Mucosa of rectum (tissue), 2 donors: Measurements from ENCODE around the gene DNM3.
"Not testable (repeated sequence)": the region's sequence is repeated elsewhere in the genome, so short reads cannot be mapped to it uniquely, and the experiment has no call there.

ENCODE experiments used
- H3K27ac ChIP-seq, 2 donors: one replicate each; pipeline ENCODE4 v1.7.0; 2013; ENCODE audit warnings: inconsistent platforms in 2 of 2, low read depth in 2 of 2, low read length in 2 of 2
- H3K27me3 ChIP-seq, 2 donors: one replicate each; pipeline ENCODE4 v1.7.0; 2013; ENCODE audit warnings: low read length in 2 of 2; ENCODE audit not compliant: control insufficient read depth in 2 of 2, insufficient read depth in 2 of 2
- H3K36me3 ChIP-seq, 2 donors: one replicate each; pipeline ENCODE4 v1.7.0; 2013; ENCODE audit warnings: low read length in 2 of 2; ENCODE audit not compliant: control insufficient read depth in 2 of 2, insufficient read depth in 2 of 2
- H3K4me1 ChIP-seq, 2 donors: one replicate each; pipeline ENCODE4 v1.7.0; 2013; ENCODE audit warnings: low read length in 2 of 2, mild to moderate bottlenecking in 1 of 2; ENCODE audit not compliant: control insufficient read depth in 2 of 2, insufficient read depth in 2 of 2
- H3K4me3 ChIP-seq, 2 donors: one replicate each; pipeline ENCODE4 v1.7.0; 2013; ENCODE audit warnings: low read length in 2 of 2
- H3K9ac ChIP-seq, 2 donors: one replicate each; pipeline ENCODE4 v1.7.0; 2013; ENCODE audit warnings: low read length in 2 of 2, low read depth in 1 of 2, mild to moderate bottlenecking in 1 of 2
- H3K9me3 ChIP-seq, 2 donors: one replicate each; pipeline ENCODE4 v1.7.0; 2013; ENCODE audit warnings: low read length in 2 of 2; ENCODE audit not compliant: control insufficient read depth in 2 of 2
- donor health status: healthy.
- donor health status: Normal muscosa, but diverticular disease.

DNM3 gene

GRCh38 chr1:172283766-172284165, 442.5 kb downstream of the DNM3 start:
- no peak overlapping the region for H3K27ac ChIP-seq
- H3K9me3 ChIP-seq: no peaks in the 10 kb centered on the region
- H3K4me3 ChIP-seq: no peak overlapping the region
- no peak overlapping the region for H3K9ac ChIP-seq
- H3K36me3 ChIP-seq: no peaks in the 10 kb centered on the region
- H3K4me1 ChIP-seq: no peaks in the 10 kb centered on the region
- H3K27me3 ChIP-seq: no peaks in the 10 kb centered on the region

- H3K4me3 ChIP-seq: no peak overlapping the region
- H3K4me1 ChIP-seq: no peaks in the 10 kb centered on the region
- no peak overlapping the region for H3K27ac ChIP-seq
- H3K27me3 ChIP-seq: no peaks in the 10 kb centered on the region
- no peak overlapping the region for H3K9ac ChIP-seq
- H3K9me3 ChIP-seq: no peaks in the 10 kb centered on the region
- no peaks in the 10 kb centered on the region for H3K36me3 ChIP-seq
Observed at GRCh38 chr1:172286629-172287076, 445.4 kb downstream of the DNM3 start.

- H3K9ac ChIP-seq: no peak overlapping the region
- no peaks in the 10 kb centered on the region for H3K27me3 ChIP-seq
- no peak overlapping the region for H3K27ac ChIP-seq
- H3K4me1 ChIP-seq: no peaks in the 10 kb centered on the region
- no peaks in the 10 kb centered on the region for H3K36me3 ChIP-seq
- no peaks in the 10 kb centered on the region for H3K9me3 ChIP-seq
- no peak overlapping the region for H3K4me3 ChIP-seq
Observed at GRCh38 chr1:172287208-172287607, 445.9 kb downstream of the DNM3 start.

GRCh38 chr1:172288581-172288980, 447.3 kb downstream of the DNM3 start:
- Histone ChIP-seq H3K4me3 (no peak overlapping the region), H3K9me3 (no peaks in the 10 kb centered on the region), H3K27me3 (no peaks in the 10 kb centered on the region), H3K9ac (no peak overlapping the region), H3K27ac (no peak overlapping the region), H3K4me1 (no peaks in the 10 kb centered on the region), H3K36me3 (no peaks in the 10 kb centered on the region)

- no peaks in the 10 kb centered on the region for H3K27me3 ChIP-seq
- no peaks in the 10 kb centered on the region for H3K36me3 ChIP-seq
- H3K4me1 ChIP-seq: no peaks in the 10 kb centered on the region
- no peak overlapping the region for H3K9ac ChIP-seq
- H3K4me3 ChIP-seq: no peak overlapping the region
- no peak overlapping the region for H3K27ac ChIP-seq
- H3K9me3 ChIP-seq: no peaks in the 10 kb centered on the region
Observed at GRCh38 chr1:172289448-172289847, 448.1 kb downstream of the DNM3 start.

GRCh38 chr1:172292840-172293239, 451.5 kb downstream of the DNM3 start:
- Histone ChIP-seq H3K9me3 (no peaks in the 10 kb centered on the region), H3K9ac (no peak overlapping the region), H3K4me3 (no peak overlapping the region), H3K4me1 (no peaks in the 10 kb centered on the region), H3K36me3 (no peaks in the 10 kb centered on the region), H3K27me3 (no peaks in the 10 kb centered on the region), H3K27ac (no peak overlapping the region)

GRCh38 chr1:172293429-172293828, 452.1 kb downstream of the DNM3 start:
- Histone ChIP-seq H3K36me3 (no peaks in the 10 kb centered on the region), H3K27me3 (no peaks in the 10 kb centered on the region), H3K4me1 (no peaks in the 10 kb centered on the region), H3K4me3 (no peak overlapping the region), H3K9ac (no peak overlapping the region), H3K9me3 (no peaks in the 10 kb centered on the region), H3K27ac (no peak overlapping the region)

- Histone ChIP-seq H3K4me1 (no peaks in the 10 kb centered on the region), H3K4me3 (no peak overlapping the region), H3K27ac (no peak overlapping the region), H3K9me3 (peaks cover 2 to 3% of the 10 kb centered on the region in 2 donors), H3K9ac (no peak overlapping the region), H3K27me3 (no peaks in the 10 kb centered on the region), H3K36me3 (no peaks in the 10 kb centered on the region)
Observed at GRCh38 chr1:172298141-172298540, 456.8 kb downstream of the DNM3 start.

- H3K36me3 ChIP-seq: no peaks in the 10 kb centered on the region
- H3K4me1 ChIP-seq: no peaks in the 10 kb centered on the region
- H3K27me3 ChIP-seq: no peaks in the 10 kb centered on the region
- H3K4me3 ChIP-seq: no peak overlapping the region
- peaks cover 2 to 3% of the 10 kb centered on the region in 2 donors for H3K9me3 ChIP-seq
- H3K9ac ChIP-seq: no peak overlapping the region
- no peak overlapping the region for H3K27ac ChIP-seq
Observed at GRCh38 chr1:172298911-172299310, 457.6 kb downstream of the DNM3 start.

- H3K36me3 ChIP-seq: no peaks in the 10 kb centered on the region
- no peak overlapping the region for H3K9ac ChIP-seq
- peaks cover 2 to 3% of the 10 kb centered on the region in 2 donors for H3K9me3 ChIP-seq
- no peaks in the 10 kb centered on the region for H3K4me1 ChIP-seq
- H3K27ac ChIP-seq: no peak overlapping the region
- no peaks in the 10 kb centered on the region for H3K27me3 ChIP-seq
- H3K4me3 ChIP-seq: no peak overlapping the region
Observed at GRCh38 chr1:172299515-172299914, 458.2 kb downstream of the DNM3 start.

- H3K4me1 ChIP-seq, H3K4me3 ChIP-seq, H3K27me3 ChIP-seq, H3K36me3 ChIP-seq, H3K9me3 ChIP-seq, H3K9ac ChIP-seq, H3K27ac ChIP-seq: not testable (repeated sequence)
Observed at GRCh38 chr1:172307508-172307907, 466.2 kb downstream of the DNM3 start.
